ENCODE results near the gene ZSCAN25.

GRCh38 chr7:99672573-99672972, 55.8 kb downstream of the ZSCAN25 start:
- TF ChIP-seq POLR2A (IDR thresholded peaks at IDR 0.05; ENCODE audit: insufficient read depth in 1 of 2, low read depth in 2 of 2, low read length in 2 of 2) = no peak
- no peak for TF ChIP-seq NFIB (CRISPR knock-in tag; IDR thresholded peaks at IDR 0.05; ENCODE audit: borderline replicate concordance)
- no peak for TF ChIP-seq ZFP91 (CRISPR knock-in tag; IDR thresholded peaks at IDR 0.05; ENCODE audit: borderline replicate concordance)
- no peak for TF ChIP-seq SMC3 (IDR thresholded peaks at IDR 0.05; ENCODE audit: low read length)
- no peak for TF ChIP-seq THYN1 (CRISPR knock-in tag; IDR thresholded peaks at IDR 0.05; ENCODE audit: borderline replicate concordance, low read depth)
- TF ChIP-seq CBFB (CRISPR knock-in tag; IDR thresholded peaks at IDR 0.05) = no peak
- TF ChIP-seq CTCF (CRISPR knock-in tag; IDR thresholded peaks at IDR 0.05) = no peak
- no peak for TF ChIP-seq GABPA (IDR thresholded peaks at IDR 0.05; ENCODE audit: low read depth, low read length)
- no peak for TF ChIP-seq GABPA (CRISPR knock-in tag; IDR thresholded peaks at IDR 0.05; ENCODE audit: low read depth)
- TF ChIP-seq TCF7 (IDR thresholded peaks at IDR 0.05; ENCODE audit: low read depth) = no peak
- no peak for TF ChIP-seq ZBTB39 (CRISPR knock-in tag; IDR thresholded peaks at IDR 0.05)
- no peak for TF ChIP-seq DBP (CRISPR knock-in tag; IDR thresholded peaks at IDR 0.05; ENCODE audit: not compliant biosample characterization)

Data from HepG2 (cell line).